OCI-LY1 (cell line): ENCODE data around the gene SLC6A9.

Experiments used
- H2AFZ ChIP-seq: fragments of 200-600 bp; sonication (generic), shearing (Covaris generic); 2 replicates; pipeline ENCODE4 v1.6.0; 2014; ENCODE audit warnings: antibody characterized with exemption, mild to moderate bottlenecking, low read length
- H3F3A ChIP-seq: fragments of 200-600 bp; sonication (generic), shearing (Covaris generic); 2 replicates; pipeline ENCODE4 v1.6.0; 2014; ENCODE audit warnings: mild to moderate bottlenecking, antibody characterized with exemption, low read length, moderate library complexity; ENCODE audit not compliant: insufficient read depth
- H3K27ac ChIP-seq: fragments of 200-600 bp; sonication (generic); 2 replicates; pipeline ENCODE4 v1.5.1; 2014; ENCODE audit warnings: low read length, mixed run types, mild to moderate bottlenecking, low read depth; ENCODE audit not compliant: poor library complexity, severe bottlenecking
- H3K27me3 ChIP-seq: fragments of 200-600 bp; sonication (generic); 2 replicates; pipeline ENCODE4 v1.6.0; 2014; ENCODE audit warnings: antibody characterized with exemption, mild to moderate bottlenecking, low read length, moderate library complexity; ENCODE audit not compliant: insufficient read depth
- H3K36me3 ChIP-seq: fragments of 200-600 bp; sonication (generic); 2 replicates; pipeline ENCODE4 v1.6.1; 2014; ENCODE audit warnings: mild to moderate bottlenecking, antibody characterized with exemption, low read length, moderate library complexity, mixed read lengths; ENCODE audit not compliant: insufficient read depth
- H3K4me1 ChIP-seq: fragments of 200-600 bp; sonication (generic); 2 replicates; pipeline ENCODE4 v1.5.1; 2014; ENCODE audit warnings: mild to moderate bottlenecking, low read length, moderate library complexity; ENCODE audit not compliant: insufficient read depth, severe bottlenecking
- H3K4me2 ChIP-seq: fragments of 200-600 bp; sonication (generic), shearing (Covaris generic); 2 replicates; pipeline ENCODE4 v1.6.1; 2014; ENCODE audit warnings: low read length
- H3K4me3 ChIP-seq: fragments of 200-600 bp; sonication (generic); 2 replicates; pipeline ENCODE4 v1.5.1; 2014; ENCODE audit warnings: low read length, low read depth, mild to moderate bottlenecking, mixed read lengths; ENCODE audit not compliant: poor library complexity, severe bottlenecking
- H3K79me2 ChIP-seq: fragments of 200-600 bp; shearing (Covaris generic); 2 replicates; pipeline ENCODE4 v1.6.1; 2016; ENCODE audit warnings: mixed run types, low read length, mixed read lengths; ENCODE audit not compliant: insufficient read depth
- H3K9ac ChIP-seq: fragments of 200-600 bp; sonication (generic), shearing (Covaris generic); 2 replicates; pipeline ENCODE4 v1.6.1; 2014; ENCODE audit warnings: mild to moderate bottlenecking, low read length, mixed read lengths
- H3K9me2 ChIP-seq: fragments of 200-600 bp; sonication (generic), shearing (Covaris generic); 2 replicates; pipeline ENCODE4 v1.6.1; 2014; ENCODE audit warnings: low read depth, mild to moderate bottlenecking, low read length, mixed read lengths
- H3K9me3 ChIP-seq: fragments of 200-600 bp; shearing (Covaris generic); 2 replicates; pipeline ENCODE4 v1.6.1; 2014; ENCODE audit warnings: low read length, mixed read lengths
- H4K20me1 ChIP-seq: fragments of 200-600 bp; sonication (generic), shearing (Covaris generic); 2 replicates; pipeline ENCODE4 v1.6.0; 2016; ENCODE audit warnings: mild to moderate bottlenecking, low read length; ENCODE audit not compliant: insufficient read depth
- CTCF ChIP-seq: fragments of 200-600 bp; sonication (generic), shearing (Covaris generic); IDR thresholded peaks from 2 replicates; pipeline ENCODE4 v1.5.1; 2017; ENCODE audit warnings: mild to moderate bottlenecking, antibody characterized with exemption, low read length, moderate library complexity, mixed read lengths
- EZH2 ChIP-seq: fragments of 200-600 bp; sonication (generic), shearing (Covaris generic); IDR thresholded peaks from 2 replicates; pipeline ENCODE4 v1.8.0; 2017; ENCODE audit warnings: borderline replicate concordance, mixed run types, mild to moderate bottlenecking, antibody characterized with exemption, low read length, moderate library complexity, mixed read lengths

SLC6A9 gene

GRCh38 chr1:44031252-44032169, at the start of gene SLC6A9:
TSS of gene SLC6A9 (minus strand) at chr1:44031462. CDS start at chr1:44024277, 7,185 bp downstream.
- H3K4me1 ChIP-seq: peaks cover 17% of the 10 kb centered on the region
- H3K9me2 ChIP-seq: no peaks in the 10 kb centered on the region
- no peaks in the 10 kb centered on the region for H3K79me2 ChIP-seq
- H2AFZ ChIP-seq: no peak within 1 kb of the TSS
- peak within 1 kb of the TSS; percentile 66 for H3K9ac ChIP-seq
- no peaks in the 10 kb centered on the region for H4K20me1 ChIP-seq
- H3F3A ChIP-seq: no peaks in the 10 kb centered on the region
- TF ChIP-seq EZH2 (no peak), CTCF (no peak)
- peak within 1 kb of the TSS; percentile 99 for H3K4me2 ChIP-seq
- no peaks in the 10 kb centered on the region for H3K27me3 ChIP-seq
- H3K27ac ChIP-seq: no peak within 1 kb of the TSS
- no peaks in the 10 kb centered on the region for H3K9me3 ChIP-seq
- no peaks in the 10 kb centered on the region for H3K36me3 ChIP-seq
- peak within 1 kb of the TSS; percentile 69 for H3K4me3 ChIP-seq

GRCh38 chr1:44079566-44079965, 48.3 kb upstream of the SLC6A9 start:
- Histone ChIP-seq H3K9ac (no peak overlapping the region), H3K9me2 (no peaks in the 10 kb centered on the region), H3K79me2 (no peaks in the 10 kb centered on the region), H3K9me3 (no peaks in the 10 kb centered on the region), H3K4me1 (no peaks in the 10 kb centered on the region), H3K4me2 (no peak overlapping the region), H3K27ac (no peak overlapping the region), H4K20me1 (no peaks in the 10 kb centered on the region), H3K27me3 (no peaks in the 10 kb centered on the region), H3K4me3 (no peak overlapping the region), H3K36me3 (no peaks in the 10 kb centered on the region), H2AFZ (no peak overlapping the region), H3F3A (no peaks in the 10 kb centered on the region)
- TF ChIP-seq EZH2 (no peak), CTCF (no peak)

GRCh38 chr1:44078104-44078503, 46.8 kb upstream of the SLC6A9 start:
- Histone ChIP-seq H3K9ac (no peak overlapping the region), H3K9me2 (no peaks in the 10 kb centered on the region), H3K4me1 (no peaks in the 10 kb centered on the region), H3K27me3 (no peaks in the 10 kb centered on the region), H3F3A (no peaks in the 10 kb centered on the region), H4K20me1 (no peaks in the 10 kb centered on the region), H3K27ac (no peak overlapping the region), H3K79me2 (no peaks in the 10 kb centered on the region), H3K4me3 (no peak overlapping the region), H2AFZ (no peak overlapping the region), H3K4me2 (no peak overlapping the region), H3K36me3 (no peaks in the 10 kb centered on the region), H3K9me3 (no peaks in the 10 kb centered on the region)
- no peak for TF ChIP-seq EZH2
- TF ChIP-seq CTCF: no peak
